ENCODE results near the gene PWWP2B.
"Not testable (repeated sequence)": the region's sequence is repeated elsewhere in the genome, so short reads cannot be mapped to it uniquely, and the experiment has no call there.

Gene PWWP2B

DNA sequence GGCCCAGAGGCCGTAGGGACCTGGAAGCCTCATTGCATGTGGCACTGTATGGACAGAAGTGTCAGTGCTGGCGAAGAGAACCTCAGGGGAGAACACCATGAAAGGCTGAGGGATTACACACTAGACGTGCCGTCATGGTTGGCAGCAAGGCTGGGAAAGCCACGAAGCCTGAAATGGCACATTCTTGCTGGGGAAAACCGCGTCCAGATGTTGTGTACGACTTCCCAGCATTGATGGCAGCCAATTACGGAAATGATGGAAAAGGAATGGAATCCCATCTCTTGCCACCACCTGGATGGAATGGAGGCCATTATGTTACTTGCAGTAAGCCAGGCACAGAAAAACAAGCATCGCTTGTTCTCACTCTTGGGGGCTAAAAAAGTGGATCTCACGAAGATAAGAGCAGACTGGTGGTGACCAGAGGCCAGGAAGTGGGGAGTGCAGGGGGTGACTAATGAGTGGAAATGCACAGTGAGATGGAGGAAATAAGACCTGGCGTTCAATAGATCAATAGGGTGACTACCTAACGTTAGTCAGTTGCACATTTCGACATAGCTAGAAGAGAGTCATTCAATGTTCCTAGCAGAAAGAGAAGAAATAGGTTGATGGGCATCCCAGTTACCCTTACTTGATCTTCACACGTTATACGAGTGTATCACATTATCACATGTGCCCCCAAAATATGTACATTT, 14.6 kb upstream of the PWWP2B start:
- no peak for DNase-seq

DNA sequence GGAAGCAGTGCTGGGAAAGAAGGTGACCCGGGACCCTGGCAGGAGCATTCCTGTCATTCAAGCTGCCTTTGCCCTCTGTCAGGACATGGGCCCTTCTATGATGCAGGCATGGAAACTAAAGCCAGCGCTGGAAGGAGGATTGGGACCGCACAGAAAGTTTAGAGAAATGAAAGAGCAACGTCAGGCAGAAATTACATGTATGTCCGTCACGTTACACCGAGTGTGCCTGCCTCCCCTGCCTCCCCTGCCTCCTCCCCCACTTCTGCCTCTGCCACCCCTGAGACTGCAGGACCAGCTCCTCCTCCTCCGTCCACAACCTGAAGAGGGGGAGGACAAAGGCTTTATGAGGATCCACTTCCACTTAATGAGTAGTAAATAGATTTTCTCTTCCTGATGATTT, 13.9 kb upstream of the PWWP2B start:
- DNase-seq, result no peak

DNA sequence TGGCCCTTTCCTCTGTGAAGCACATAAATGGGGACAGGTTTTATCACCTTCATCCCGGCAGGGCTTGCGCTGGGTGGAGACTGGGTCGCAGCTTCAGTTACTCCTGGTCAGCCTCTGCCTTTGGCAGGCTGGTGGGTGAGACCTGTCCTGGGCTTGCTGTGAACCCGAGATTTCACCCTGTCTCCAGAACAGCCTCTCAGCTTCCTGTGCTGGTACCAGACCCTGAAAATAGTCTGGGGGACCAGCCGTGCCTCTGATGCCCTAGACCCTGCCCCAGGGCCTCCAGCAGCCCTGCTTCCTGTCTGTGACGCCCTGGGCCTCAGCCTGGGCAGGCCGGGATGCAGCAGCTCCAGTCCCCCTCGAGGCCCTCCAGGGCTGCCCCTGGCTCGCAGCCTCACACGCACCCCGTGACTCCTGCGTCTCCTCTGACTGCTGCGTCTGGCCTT, 13.2 kb upstream of the PWWP2B start:
- no peak for DNase-seq

GRCh38 chr10:132384618-132385388, 12.2 kb upstream of the PWWP2B start:
- DNase-seq, result no peak

DNA sequence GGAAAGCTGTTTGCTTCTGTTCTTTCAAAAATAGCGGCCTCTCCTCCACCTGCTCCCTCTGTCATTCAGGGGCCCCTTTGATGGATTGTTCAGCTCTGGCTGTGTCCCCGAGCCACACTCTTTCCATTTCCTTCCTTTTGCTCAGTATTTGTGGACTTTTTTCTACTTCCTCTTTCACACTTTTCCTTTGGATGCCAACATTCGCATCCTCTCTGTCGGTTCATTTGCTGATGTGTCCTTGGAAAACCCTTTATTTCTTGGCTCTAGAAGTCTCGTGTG, 11.7 kb upstream of the PWWP2B start:
- no peak for DNase-seq

- DNase-seq, result no peak
These were observed 11.1 kb upstream of the PWWP2B start for GRCh38 chr10:132385721-132386418.

DNA sequence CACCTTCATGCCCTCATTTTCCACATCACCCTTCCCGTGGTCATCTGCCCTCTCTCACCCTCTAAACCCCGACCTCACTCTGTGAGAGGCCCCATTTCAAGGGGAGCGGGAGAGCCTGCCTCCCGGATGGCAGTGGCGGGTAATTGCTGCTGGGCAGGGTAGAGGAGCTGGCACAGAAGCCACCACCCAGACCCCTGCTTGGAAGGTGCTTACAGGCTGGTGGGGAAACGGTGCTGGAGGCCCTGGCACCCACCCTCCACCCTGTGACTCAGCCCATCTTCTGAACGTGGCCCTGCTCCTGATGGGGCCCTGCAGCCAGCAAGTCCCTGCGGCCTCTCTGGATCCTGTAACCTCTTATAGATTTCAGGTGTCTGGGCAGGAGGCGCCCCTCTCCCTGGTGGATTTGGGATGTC, 10.6 kb upstream of the PWWP2B start:
- DNase-seq, result no peak

DNA sequence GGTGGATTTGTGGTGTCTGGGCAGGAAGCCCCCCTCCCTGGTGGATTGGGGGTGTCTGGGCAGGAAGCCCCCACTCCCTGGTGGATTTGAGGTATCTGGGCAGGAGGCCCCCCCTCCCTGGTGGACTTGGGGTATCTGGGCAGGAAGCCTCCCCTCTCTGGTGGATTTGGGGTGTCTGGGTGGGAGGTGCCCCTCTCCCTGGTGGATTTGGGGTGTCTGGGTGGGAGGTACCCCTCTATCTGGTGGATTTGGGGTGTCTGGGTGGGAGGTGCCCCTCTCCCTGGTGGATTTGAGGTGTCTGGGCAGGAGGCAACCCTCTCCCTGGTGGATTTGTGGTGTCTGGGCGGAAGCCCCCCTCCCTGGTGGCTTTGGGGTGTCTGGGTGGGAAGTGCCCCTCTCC, 10.1 kb upstream of the PWWP2B start:
- DNase-seq, result not testable (repeated sequence)

- DNase-seq, result peak; percentile 84
These were observed 9.2 kb upstream of the PWWP2B start for GRCh38 chr10:132387764-132388210.

DNA sequence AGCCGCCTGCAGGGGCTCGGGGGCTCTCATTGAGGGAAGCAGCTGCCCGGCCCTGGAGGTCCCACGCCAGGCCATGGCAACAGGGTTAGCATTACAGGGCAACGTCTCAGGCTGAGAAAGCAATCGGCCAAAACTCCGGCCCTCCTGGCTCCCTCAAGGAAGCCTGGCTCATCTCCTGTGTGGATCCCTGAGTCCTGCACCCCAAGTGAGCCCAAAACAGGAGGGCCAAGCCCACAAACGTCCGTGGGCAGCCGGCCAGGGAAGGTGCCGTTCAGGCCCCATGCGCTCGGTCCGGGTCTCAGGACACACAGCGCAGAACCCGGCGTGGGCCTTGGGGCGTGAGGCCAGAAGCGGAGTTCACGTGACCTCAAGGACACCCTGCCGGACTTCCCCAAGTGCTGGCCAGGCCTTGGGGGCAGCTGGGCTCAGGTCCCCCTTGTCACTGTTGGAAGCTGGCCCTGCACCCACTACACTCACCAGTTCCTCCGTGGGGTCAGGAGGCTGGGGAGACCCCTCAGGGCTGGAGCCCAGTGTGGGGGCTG, 8.0 kb upstream of the PWWP2B start:
- DNase-seq, result no peak

DNA sequence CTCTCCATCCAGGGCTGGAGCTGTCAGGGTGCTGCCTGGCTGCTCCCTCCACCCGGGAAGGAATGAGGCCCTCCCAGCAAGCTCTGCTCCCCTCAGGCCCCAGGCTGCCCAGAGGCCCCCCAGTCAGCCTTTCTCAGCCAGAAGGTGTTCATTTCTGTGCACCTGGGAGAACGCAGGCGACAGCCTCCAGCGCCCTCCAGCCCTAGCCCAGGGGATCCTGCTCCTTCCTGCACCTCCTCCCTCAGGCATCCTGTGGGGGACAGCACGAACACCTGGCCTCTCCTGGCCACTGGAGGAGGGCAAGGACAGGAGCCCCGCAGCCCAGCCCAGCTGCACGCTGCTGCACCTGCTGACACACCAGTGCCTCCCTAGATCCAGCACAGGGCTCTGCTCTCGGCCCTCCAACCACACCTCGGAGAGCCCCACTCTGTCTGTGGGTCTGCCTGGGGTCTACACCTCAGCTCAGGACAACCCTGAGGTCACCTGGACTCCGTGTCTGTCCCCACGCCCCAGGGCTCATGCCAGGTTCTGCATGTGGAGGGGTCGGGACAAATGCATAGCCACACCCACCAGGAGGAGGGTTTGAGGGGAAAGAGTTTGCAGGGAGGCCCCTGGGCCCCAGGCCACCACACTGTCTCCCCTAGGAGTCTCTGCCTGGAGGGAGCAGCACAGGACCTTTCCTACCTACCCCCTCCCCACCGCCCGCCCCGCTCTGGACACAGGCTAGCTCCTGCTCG, 7.4 kb upstream of the PWWP2B start:
- no peak for DNase-seq

- DNase-seq, result no peak
These were observed 6.7 kb upstream of the PWWP2B start for GRCh38 chr10:132390170-132390920.

GRCh38 chr10:132390921-132391675, 5.9 kb upstream of the PWWP2B start:
- DNase-seq, result no peak

DNA sequence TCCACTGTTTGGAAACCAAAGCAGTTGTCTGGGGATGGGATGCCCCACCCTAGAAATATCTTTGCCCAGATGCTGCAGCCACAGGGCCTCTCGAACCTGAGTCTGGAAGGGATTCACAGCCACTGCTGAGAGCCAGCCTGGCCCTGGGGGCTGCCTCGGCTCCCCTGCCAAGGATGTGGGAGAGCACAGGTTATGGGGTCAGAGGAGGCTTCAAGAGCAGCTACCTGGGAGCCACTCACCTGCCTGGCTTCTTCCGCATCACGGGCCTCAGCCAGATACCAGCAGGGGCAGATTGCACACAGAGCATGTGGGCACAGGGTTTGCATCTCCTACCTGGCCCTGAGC, 5.4 kb upstream of the PWWP2B start:
- DNase-seq, result no peak

DNA sequence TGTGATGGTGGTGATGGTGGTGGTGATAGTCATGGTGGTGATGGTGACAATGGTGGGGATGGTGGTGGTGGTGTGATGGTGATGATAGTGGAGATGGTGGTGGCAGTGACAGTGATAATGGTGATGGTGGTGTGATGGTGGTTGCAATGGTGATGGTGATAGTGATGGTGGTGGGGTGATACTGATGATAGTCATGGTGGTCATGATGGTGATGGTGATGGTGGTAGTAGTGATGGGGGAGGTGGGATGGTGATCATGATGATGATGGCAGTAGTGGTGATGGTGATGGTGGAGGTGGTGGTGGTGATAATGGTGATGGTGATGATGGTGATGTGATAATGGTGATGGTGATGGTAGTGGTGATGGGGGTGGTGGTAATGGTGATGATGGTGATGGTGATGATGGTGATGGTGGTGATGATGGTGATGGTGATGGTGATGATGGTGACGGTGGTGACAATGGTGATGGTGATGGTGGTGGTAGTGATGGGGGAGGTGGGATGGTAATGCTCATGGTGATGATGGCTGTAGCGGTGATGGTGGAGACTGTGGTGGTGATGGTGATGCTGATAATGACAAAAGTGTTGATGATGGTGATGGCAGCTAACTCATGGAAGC, 4.7 kb upstream of the PWWP2B start:
- no peak for DNase-seq

DNA sequence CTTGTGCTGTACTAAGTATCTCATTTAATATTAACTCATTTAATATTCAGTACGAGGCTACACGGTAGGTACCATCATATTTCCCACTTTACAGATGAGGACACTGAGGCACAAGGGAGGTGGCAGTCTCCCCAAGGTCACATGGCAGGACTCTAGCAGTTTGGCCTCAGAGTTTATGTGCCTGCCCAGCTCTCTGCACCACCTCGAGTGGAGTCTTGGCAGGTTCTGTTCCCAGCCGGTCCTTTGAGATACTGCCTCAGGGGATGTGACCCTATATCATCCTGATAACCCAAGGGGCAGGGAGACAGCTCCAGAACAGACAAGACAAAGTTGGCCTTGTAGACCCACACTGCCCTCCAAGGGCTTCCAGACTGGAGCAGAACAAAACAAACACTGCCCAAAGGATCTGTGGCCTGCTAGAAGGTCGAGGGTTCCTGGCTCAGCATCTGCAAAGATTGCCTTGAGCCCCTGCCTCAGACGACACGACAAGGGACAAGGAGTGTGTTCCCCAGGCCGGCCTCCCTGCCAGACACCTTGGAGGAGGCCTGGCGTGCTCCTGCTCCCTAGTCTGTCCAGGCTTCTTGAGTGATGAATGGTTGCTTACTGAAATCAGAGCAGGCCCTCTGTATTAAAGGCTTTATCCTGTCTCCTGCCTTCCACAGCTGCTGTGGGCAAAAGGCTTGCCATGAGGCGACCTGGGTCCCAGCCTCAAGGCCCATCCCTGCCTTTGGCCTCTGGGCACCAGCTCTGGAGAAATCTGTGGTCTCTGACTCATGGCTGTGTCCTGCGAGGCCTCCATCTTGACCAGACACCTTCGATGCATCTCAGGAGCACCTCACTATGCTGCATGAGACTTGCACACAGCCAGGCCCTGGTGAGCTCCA, 3.9 kb upstream of the PWWP2B start:
- no peak for DNase-seq

DNA sequence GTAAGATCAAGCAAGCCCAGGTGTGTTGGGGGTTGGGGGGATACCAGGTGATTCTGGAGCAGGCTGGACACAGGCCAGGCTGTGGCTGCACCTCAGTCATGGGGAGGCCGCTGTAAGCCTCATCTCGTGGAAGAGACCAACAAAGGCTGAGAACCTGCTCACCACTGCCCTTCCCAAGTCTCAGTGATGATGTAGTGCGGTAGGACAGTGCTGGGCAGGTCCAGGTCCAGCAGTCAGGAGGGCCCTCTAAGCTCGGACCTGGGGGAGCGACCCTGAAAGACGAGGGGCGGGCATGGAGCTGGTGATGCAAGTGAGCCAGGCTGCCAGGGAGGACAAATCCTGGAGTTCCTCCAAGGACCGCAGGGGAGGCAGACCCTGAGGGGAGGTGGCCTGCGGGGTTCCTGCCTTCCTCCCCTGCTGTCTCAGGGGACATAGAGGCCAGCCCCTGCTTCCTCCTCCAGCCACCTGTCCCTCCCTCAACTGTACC, 3.3 kb upstream of the PWWP2B start:
- no peak for DNase-seq

DNA sequence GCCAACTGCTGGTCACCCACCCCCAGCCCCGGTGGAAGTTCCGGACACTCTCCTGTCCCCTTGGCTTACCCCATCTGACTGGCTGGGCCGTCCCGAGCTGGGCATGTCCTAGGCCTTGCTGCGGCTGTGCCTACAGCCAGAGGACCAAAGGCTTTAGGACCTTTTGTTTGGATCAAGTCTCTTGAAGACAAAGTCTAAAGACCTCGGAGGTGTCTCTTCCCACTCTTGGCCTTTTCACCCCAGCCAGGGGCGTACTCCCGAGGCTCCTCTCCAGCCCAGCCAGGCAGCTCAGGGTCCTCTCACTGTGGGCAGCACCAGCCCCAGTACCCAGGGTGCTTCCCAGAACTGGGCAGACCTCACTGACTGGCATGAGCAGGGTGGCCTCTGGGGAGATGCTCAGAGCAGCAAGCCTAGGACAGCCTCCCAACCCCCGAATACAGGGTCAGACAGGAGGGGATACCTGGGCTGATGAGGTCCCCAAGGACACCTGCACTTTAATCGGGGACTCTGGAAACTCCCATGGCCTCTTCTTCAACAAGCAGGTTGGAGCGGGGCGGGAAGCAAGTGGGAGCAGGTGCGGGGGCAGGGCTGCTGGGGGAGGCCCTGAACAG, 2.7 kb upstream of the PWWP2B start:
- DNase-seq, result no peak

DNA sequence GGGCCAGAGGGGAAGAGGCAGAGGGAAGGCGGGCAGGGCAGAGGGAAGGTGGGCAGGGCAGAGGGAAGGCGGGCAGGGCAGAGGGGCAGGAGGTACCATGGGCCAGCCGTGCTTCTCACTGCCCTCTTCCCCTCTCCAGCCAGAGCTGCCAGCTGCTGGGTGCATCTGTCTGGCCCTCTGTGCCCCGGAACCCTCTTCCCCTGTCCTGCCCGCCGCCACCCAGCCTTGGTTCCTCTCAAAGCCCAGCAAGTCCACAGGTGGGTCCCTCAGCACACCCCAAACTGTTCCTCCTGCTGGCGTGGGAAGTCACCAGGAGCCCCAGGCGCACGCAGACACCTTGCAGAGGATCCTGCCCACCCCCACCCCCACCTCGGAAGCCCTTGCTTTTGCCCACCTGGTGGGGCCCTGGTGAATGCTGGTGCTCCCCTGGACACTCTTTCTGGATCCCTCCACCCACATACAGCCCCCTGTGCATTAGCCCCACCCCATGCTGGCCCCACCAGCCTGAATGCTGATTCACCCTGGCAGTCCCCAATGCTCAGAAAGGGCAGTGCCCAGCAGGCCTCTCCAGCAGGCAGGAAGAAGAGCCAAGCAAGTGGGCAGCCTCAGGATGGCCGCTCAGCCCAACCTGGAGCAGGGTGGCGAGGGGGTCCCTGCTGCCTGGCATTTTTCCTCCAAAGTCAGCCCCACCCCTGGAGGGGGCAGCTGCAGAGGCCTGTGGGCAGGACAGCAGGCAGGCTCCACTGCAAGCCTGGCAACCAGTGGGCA, 1.9 kb upstream of the PWWP2B start:
- DNase-seq, result no peak

Data from CD4-positive, alpha-beta T cell treated with Interleukin-6 for 4 hours (primary cell).